GM19455 (cell line): ENCODE data around the gene SLK.

Source experiments
- ATAC-seq: cut with Tn5 transposase; IDR thresholded peaks from one replicate; pipeline ENCODE4 v1.9.1; 2021; ENCODE audit not compliant: unreplicated experiment

Gene SLK

GRCh38 chr10:103966671-103967447, at the start of gene SLK:
TSS of gene SLK (plus strand) at chr10:103967140. CDS start at chr10:103967746, 606 bp downstream.
- ATAC-seq, result peak; percentile 80

- ATAC-seq, result peak; percentile 27
These were observed 49.5 kb upstream of the SLK start for GRCh38 chr10:103917302-103918052.

- peak; percentile 90 for ATAC-seq
These were observed 48.7 kb upstream of the SLK start, which contains the start of gene STN1 for GRCh38 chr10:103918053-103918846. TSS of gene STN1 (minus strand) at chr10:103918184. CDS start at chr10:103917594, 590 bp downstream.

- ATAC-seq, result no peak
These were observed 47.3 kb upstream of the SLK start for GRCh38 chr10:103919648-103920025.

GRCh38 chr10:103921248-103921647, 45.7 kb upstream of the SLK start:
- ATAC-seq, result no peak

- no peak for ATAC-seq
These were observed 45.2 kb upstream of the SLK start for GRCh38 chr10:103921750-103922195.

- ATAC-seq, result no peak
These were observed 44.3 kb upstream of the SLK start for GRCh38 chr10:103922659-103923058.

GRCh38 chr10:103923502-103923901, 43.4 kb upstream of the SLK start:
- no peak for ATAC-seq

- no peak for ATAC-seq
These were observed 41.3 kb upstream of the SLK start for GRCh38 chr10:103925591-103925990.

- no peak for ATAC-seq
These were observed 40.1 kb upstream of the SLK start for GRCh38 chr10:103926722-103927319.

GRCh38 chr10:103928784-103929183, 38.2 kb upstream of the SLK start:
- ATAC-seq, result no peak

GRCh38 chr10:103929381-103929921, 37.5 kb upstream of the SLK start:
- ATAC-seq, result no peak

GRCh38 chr10:103930449-103930848, 36.5 kb upstream of the SLK start:
- no peak for ATAC-seq

- ATAC-seq, result no peak
These were observed 36.1 kb upstream of the SLK start for GRCh38 chr10:103930881-103931280.

- no peak for ATAC-seq
These were observed 35.3 kb upstream of the SLK start for GRCh38 chr10:103931603-103932002.

GRCh38 chr10:103932271-103932670, 34.7 kb upstream of the SLK start:
- ATAC-seq, result no peak

- no peak for ATAC-seq
These were observed 34.0 kb upstream of the SLK start for GRCh38 chr10:103932971-103933370.

GRCh38 chr10:103933557-103934121, 33.3 kb upstream of the SLK start:
- ATAC-seq, result no peak

- no peak for ATAC-seq
These were observed 32.6 kb upstream of the SLK start for GRCh38 chr10:103934308-103934707.

- no peak for ATAC-seq
These were observed 30.9 kb upstream of the SLK start for GRCh38 chr10:103936022-103936421.
